Stimulated activated naive B cell treated with anti-CD40 and anti-IgM and Interleukin-4, amounts not matched to agents 10 μg/mL and 1 μg/mL and 100 μg/mL, for 72 hours (primary cell): ENCODE data around the gene VTI1B.
A peak's percentile ranks its signal among the peaks of the same experiment; 100 is the strongest.

Experiments
- ATAC-seq, 2 donors: fragments of 150-1000 bp; cut with Tn5 transposase; replicated peaks; 2 replicates each; pipeline ENCODE4 v1.10.0; 2021; ENCODE audit warnings: moderate library complexity in 1 of 2
- DNase-seq: peaks from one replicate; pipeline ENCODE4 v3.0.0; 2021
- H3K27ac Mint-ChIP-seq: one replicate; pipeline ENCODE4 v1.8.0; 2022; ENCODE audit warnings: mild to moderate bottlenecking, mixed read lengths
- H3K27me3 Mint-ChIP-seq, 2 donors: one replicate each; pipeline ENCODE4 v1.8.0; 2022; ENCODE audit warnings: mixed read lengths in 2 of 2
- H3K36me3 Mint-ChIP-seq, 2 donors: one replicate each; pipeline ENCODE4 v1.8.0; 2022; ENCODE audit warnings: mixed read lengths in 2 of 2, mild to moderate bottlenecking in 1 of 2
- H3K4me1 Mint-ChIP-seq, 2 donors: one replicate each; pipeline ENCODE4 v1.8.0; 2022; ENCODE audit warnings: mixed read lengths in 2 of 2, mild to moderate bottlenecking in 1 of 2
- H3K4me3 Mint-ChIP-seq, 2 donors: one replicate each; pipeline ENCODE4 v1.8.0; 2022; ENCODE audit warnings: mild to moderate bottlenecking in 2 of 2, mixed read lengths in 2 of 2, moderate library complexity in 1 of 2
- H3K9me3 Mint-ChIP-seq, 2 donors: one replicate each; pipeline ENCODE4 v1.8.0; 2022; ENCODE audit warnings: mixed read lengths in 2 of 2, mild to moderate bottlenecking in 1 of 2

Gene VTI1B

GRCh38 chr14:67663633-67664032 is 10.8 kb downstream of the VTI1B start:
- H3K27ac Mint-ChIP-seq = no peak overlapping the region
- no peak for ATAC-seq

DNA sequence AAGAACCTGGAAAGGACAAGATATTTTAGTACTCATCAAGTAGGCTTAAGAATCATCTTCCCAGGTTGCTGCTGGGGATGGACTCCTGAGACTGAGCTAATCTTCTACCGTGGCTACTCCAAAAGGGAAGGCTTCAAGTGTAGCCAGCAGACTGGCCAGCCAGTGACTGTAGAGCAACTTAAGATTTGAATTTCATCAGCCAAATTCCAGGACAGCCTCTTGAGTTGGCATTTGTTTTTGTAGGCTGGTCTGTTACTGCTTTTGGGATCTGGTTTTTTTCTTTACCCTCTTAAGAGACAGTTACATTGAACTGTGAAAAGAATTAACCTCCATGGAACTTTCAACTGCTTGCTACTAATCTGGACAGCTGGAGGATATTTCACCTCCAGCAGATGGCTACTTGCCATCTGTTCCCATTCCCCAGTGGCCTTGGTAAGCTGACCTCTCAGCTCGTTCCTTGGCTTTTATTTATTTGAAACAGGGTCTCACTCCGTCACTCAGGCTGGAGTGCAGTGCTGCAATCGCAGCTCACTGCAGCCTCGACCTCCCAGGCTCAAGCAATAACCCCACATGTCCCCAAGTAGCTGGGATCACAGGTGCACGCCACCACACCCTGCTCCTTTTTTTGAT is 20.7 kb downstream of the VTI1B start:
- no peak for DNase-seq
- H3K36me3 Mint-ChIP-seq = peaks cover 14 to 37% of the 10 kb centered on the region in 2 donors
- H3K4me1 Mint-ChIP-seq = no peaks in the 10 kb centered on the region
- H3K27me3 Mint-ChIP-seq = no peaks in the 10 kb centered on the region
- no peak overlapping the region for H3K27ac Mint-ChIP-seq
- H3K9me3 Mint-ChIP-seq = no peaks in the 10 kb centered on the region
- H3K4me3 Mint-ChIP-seq = no peak overlapping the region
- ATAC-seq = no peak

More at GRCh38 chr14:67663633-67664032, 10.8 kb downstream of the VTI1B start:
- Mint-ChIP-seq H3K4me3 (no peak overlapping the region), H3K36me3 (peaks cover 7 to 13% of the 10 kb centered on the region in 2 donors), H3K9me3 (no peaks in the 10 kb centered on the region), H3K27me3 (no peaks in the 10 kb centered on the region), H3K4me1 (peaks cover 19 to 28% of the 10 kb centered on the region in 2 donors)
- no peak for DNase-seq

DNA sequence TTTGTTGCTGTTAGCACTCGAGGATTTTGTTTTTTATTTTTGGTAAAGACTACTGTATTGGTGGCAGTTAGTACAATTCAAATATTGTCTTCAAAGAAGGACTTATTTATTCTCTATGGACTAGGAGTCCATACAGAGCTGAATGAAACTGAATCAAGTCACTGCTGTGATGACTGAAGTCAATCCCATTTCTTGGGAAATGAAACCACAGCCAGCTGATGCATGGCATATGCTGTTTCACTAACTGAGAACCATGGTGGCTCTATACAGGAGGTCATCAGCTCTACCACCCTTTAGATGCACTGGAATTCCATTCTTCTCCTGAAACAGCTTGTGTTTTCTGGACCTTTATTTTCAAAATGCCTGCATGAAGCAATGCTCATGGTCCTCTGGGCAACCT is 22.2 kb downstream of the VTI1B start:
- H3K4me1 Mint-ChIP-seq = no peaks in the 10 kb centered on the region
- H3K27ac Mint-ChIP-seq = no peak overlapping the region
- ATAC-seq = peak in 1 of 2 donors; percentile 45
- H3K27me3 Mint-ChIP-seq = no peaks in the 10 kb centered on the region
- DNase-seq = no peak
- peaks cover 9 to 31% of the 10 kb centered on the region in 2 donors for H3K36me3 Mint-ChIP-seq
- no peaks in the 10 kb centered on the region for H3K9me3 Mint-ChIP-seq
- no peak overlapping the region for H3K4me3 Mint-ChIP-seq

- H3K36me3 Mint-ChIP-seq = peaks cover 7 to 39% of the 10 kb centered on the region in 2 donors
- DNase-seq (no peak), ATAC-seq (no peak)
- no peaks in the 10 kb centered on the region for H3K9me3 Mint-ChIP-seq
- H3K27ac Mint-ChIP-seq = peak overlapping the region; percentile 25
- H3K27me3 Mint-ChIP-seq = no peaks in the 10 kb centered on the region
- no peaks in the 10 kb centered on the region for H3K4me1 Mint-ChIP-seq
- no peak overlapping the region for H3K4me3 Mint-ChIP-seq
Observed at GRCh38 chr14:67650694-67651093, 23.7 kb downstream of the VTI1B start.

DNA sequence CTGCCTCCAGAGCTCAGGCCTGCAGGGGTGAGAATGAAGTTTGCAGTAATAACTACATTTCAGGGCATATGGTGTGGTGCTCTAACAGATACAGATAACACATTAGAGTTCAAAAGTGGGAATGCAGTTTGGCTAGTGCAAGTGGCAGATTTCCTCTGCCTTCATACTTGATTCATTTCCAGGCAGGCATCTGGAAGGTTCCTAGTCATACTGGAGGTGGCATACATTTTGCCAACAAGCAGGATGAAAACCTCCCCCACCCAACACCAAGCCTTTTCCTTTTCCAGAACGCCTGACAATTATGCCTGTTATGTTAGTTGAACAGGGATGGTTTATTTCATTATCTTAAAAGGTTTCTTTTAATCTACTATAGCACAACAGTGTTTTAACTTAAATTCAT is 24.3 kb downstream of the VTI1B start:
- no peak for DNase-seq
- Mint-ChIP-seq H3K9me3 (no peaks in the 10 kb centered on the region), H3K27me3 (no peaks in the 10 kb centered on the region), H3K27ac (no peak overlapping the region), H3K36me3 (peaks cover 9 to 42% of the 10 kb centered on the region in 2 donors), H3K4me1 (no peaks in the 10 kb centered on the region), H3K4me3 (no peak overlapping the region)
- ATAC-seq = no peak

- no peaks in the 10 kb centered on the region for H3K9me3 Mint-ChIP-seq
- no peak overlapping the region for H3K4me3 Mint-ChIP-seq
- H3K27ac Mint-ChIP-seq = no peak overlapping the region
- peaks cover 18 to 46% of the 10 kb centered on the region in 2 donors for H3K36me3 Mint-ChIP-seq
- H3K4me1 Mint-ChIP-seq = no peaks in the 10 kb centered on the region
- ATAC-seq = no peak
- no peak for DNase-seq
- no peaks in the 10 kb centered on the region for H3K27me3 Mint-ChIP-seq
Observed at GRCh38 chr14:67646131-67646530, 28.3 kb downstream of the VTI1B start.

GRCh38 chr14:67645414-67645813 is 29.0 kb downstream of the VTI1B start:
- no peak overlapping the region for H3K27ac Mint-ChIP-seq
- no peaks in the 10 kb centered on the region for H3K4me1 Mint-ChIP-seq
- H3K27me3 Mint-ChIP-seq = no peaks in the 10 kb centered on the region
- no peak overlapping the region for H3K4me3 Mint-ChIP-seq
- H3K9me3 Mint-ChIP-seq = no peaks in the 10 kb centered on the region
- DNase-seq (no peak), ATAC-seq (no peak)
- H3K36me3 Mint-ChIP-seq = peaks cover 14 to 39% of the 10 kb centered on the region in 2 donors

- Mint-ChIP-seq H3K27ac (no peak overlapping the region), H3K36me3 (peaks cover 12 to 34% of the 10 kb centered on the region in 2 donors), H3K4me1 (no peaks in the 10 kb centered on the region), H3K4me3 (no peak overlapping the region), H3K27me3 (no peaks in the 10 kb centered on the region), H3K9me3 (no peaks in the 10 kb centered on the region)
- ATAC-seq = no peak
- no peak for DNase-seq
Observed at GRCh38 chr14:67644428-67644827, 30.0 kb downstream of the VTI1B start.

DNA sequence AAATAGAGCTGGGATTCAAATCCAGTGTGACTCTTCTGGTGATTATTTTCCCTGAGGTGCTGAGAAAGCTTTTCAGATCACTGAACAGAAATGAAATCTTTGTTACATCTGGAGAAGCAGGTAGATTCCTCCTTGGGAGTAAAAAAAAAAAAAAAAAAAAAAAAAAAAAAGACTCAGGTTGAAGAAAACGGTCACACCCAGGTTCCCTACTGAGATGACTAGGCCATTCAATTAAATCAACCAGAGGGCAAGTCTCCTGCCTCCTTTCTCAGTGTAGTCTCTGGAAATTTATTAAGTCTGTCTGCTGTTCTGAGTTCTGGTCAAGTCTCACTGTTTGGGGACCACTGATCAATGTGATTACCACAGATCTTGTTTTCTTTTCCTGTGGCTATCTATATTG is 30.7 kb downstream of the VTI1B start:
- DNase-seq (no peak), ATAC-seq (no peak)
- H3K27me3 Mint-ChIP-seq = no peaks in the 10 kb centered on the region
- H3K36me3 Mint-ChIP-seq = peaks cover 12 to 30% of the 10 kb centered on the region in 2 donors
- H3K9me3 Mint-ChIP-seq = no peaks in the 10 kb centered on the region
- no peak overlapping the region for H3K4me3 Mint-ChIP-seq
- no peaks in the 10 kb centered on the region for H3K4me1 Mint-ChIP-seq
- no peak overlapping the region for H3K27ac Mint-ChIP-seq

DNA sequence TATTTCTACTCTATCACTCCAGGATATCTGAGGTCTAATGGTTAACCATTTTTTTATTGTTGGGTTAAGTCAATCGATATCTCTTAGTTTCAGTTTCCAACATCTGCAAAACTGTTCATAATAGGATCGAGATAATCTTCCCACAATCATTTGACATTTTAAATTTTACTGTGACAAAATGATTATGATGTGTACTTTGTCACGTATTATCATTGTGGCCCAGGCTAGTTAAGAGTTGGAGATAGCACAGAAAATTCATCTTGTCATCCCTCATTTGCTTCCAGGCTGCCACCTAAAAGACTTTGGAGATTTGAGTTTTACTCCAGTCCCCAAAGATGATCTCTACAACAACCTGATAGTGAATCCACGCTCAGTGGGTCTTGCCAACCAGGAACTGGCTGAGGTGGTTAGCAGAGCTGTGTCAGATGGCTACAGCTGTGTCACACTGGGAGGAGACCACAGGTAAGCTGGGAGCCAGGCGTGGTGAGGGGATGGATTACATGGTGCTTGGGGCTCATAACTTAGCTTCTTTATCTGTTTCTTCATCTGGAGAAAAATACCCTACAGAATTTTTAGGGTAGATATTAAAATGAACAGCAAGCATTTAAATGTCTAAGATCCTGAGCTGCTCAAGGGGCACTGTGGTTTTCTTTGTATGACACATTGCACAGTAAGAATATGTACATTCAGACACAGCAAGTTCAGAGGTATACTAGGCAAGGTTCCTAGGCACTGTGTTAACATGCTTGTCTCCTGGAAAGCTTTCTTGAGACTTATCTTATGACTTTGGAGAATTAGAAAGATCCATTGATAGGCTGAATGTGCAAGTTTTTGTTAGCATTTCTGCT is 32.3 kb downstream of the VTI1B start:
- ATAC-seq = no peak
- H3K27ac Mint-ChIP-seq = peak overlapping the region; percentile 38
- DNase-seq = no peak

GRCh38 chr14:67641480-67641879 is 33.0 kb downstream of the VTI1B start:
- H3K27ac Mint-ChIP-seq = no peak overlapping the region
- no peak for ATAC-seq
- no peak for DNase-seq
- H3K27me3 Mint-ChIP-seq = no peaks in the 10 kb centered on the region
- no peaks in the 10 kb centered on the region for H3K9me3 Mint-ChIP-seq
- no peak overlapping the region for H3K4me3 Mint-ChIP-seq
- peaks cover 12 to 22% of the 10 kb centered on the region in 2 donors for H3K36me3 Mint-ChIP-seq
- H3K4me1 Mint-ChIP-seq = no peaks in the 10 kb centered on the region

More for the DNA sequence above, 32.3 kb downstream of the VTI1B start:
- no peaks in the 10 kb centered on the region for H3K9me3 Mint-ChIP-seq
- H3K4me3 Mint-ChIP-seq = no peak overlapping the region
- H3K27me3 Mint-ChIP-seq = no peaks in the 10 kb centered on the region
- H3K4me1 Mint-ChIP-seq = no peaks in the 10 kb centered on the region
- peaks cover 12 to 29% of the 10 kb centered on the region in 2 donors for H3K36me3 Mint-ChIP-seq

DNA sequence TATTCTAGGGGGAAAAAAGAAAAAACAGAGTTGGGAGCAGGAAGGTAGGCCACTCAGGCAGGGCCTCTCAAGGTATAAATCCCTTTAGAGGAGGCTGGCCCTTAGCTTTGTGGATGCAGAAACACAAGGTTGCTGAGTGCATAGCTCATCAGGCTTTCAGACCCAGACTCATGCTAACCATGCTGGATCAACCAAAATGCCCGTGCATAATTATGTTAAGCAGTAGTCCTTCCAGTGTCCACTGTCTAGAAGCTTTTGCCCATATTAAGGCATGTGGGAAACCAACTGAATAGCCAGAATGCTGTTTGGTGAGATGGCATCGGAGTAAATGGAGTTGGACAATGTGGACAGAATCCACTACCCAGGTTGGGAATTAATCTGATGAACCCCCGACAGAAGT is 35.8 kb downstream of the VTI1B start:
- no peak for ATAC-seq
- H3K36me3 Mint-ChIP-seq = peaks cover 7 to 12% of the 10 kb centered on the region in 2 donors
- no peak overlapping the region for H3K4me3 Mint-ChIP-seq
- no peak for DNase-seq
- no peaks in the 10 kb centered on the region for H3K27me3 Mint-ChIP-seq
- no peak overlapping the region for H3K27ac Mint-ChIP-seq
- no peaks in the 10 kb centered on the region for H3K9me3 Mint-ChIP-seq
- H3K4me1 Mint-ChIP-seq = no peaks in the 10 kb centered on the region

DNA sequence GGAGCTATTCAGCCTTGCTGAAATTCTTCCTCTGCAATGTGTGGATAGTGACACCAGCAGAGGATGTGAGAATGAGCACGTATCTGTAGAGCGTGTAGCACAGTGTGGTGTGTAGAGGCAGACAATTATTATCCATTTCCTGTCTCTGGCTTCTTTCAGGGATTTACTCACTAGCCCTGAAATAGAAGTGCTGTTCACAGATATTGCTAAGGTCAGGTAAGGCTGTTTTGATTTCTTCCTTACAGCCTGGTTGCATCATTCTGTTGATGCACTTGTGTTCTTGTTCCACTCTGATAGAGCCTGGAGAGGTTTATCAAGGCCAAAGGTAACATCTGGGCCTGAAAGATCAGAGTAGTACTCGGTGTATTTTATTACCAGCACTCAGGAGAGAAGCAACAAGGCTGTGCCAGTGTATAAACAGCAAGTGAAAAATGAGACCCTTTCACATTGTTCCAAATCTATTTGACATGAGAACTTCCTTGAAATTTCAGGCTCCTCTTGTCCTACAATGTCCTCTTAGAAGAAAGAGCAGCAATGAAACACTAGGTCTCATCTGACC is 38.0 kb downstream of the VTI1B start:
- H3K4me3 Mint-ChIP-seq = no peak overlapping the region
- ATAC-seq = no peak
- H3K27me3 Mint-ChIP-seq = no peaks in the 10 kb centered on the region
- no peak overlapping the region for H3K27ac Mint-ChIP-seq
- H3K4me1 Mint-ChIP-seq = no peaks in the 10 kb centered on the region
- H3K9me3 Mint-ChIP-seq = no peaks in the 10 kb centered on the region
- H3K36me3 Mint-ChIP-seq = peaks cover 5 to 9% of the 10 kb centered on the region in 2 donors
- DNase-seq = no peak

DNA sequence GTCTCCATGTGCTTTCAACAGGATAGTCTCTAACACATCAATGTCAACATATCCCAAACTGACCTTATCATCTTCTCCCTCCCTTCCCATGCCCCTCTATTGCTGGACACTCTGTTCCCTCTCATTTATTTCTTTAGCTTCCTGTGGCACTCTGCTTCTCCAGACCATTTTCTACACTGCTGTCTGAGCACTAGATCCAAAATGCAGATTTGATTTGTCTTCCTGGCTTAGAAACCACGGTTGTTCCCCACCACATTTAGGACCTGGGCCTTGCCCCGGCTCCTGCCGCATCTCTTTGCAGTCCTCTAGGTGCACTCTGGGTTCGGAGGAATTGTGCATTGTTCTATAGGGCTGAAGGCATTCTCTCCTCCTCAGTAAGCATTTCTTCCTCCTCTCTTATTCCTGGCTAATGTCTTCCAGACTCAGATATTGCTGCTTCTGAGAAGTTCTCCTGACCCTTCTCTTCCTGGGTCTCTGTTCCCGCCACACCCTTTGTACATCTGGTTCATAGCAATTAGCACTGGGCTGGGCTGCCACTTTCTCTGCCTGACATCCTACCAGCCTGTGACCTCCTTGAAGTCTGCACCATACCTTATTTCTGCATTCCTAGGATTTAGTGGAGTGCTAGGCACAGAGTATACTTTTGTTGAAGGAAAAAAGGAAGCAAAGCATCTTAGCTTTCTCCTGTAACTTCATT is 40.8 kb downstream of the VTI1B start:
- Mint-ChIP-seq H3K9me3 (no peaks in the 10 kb centered on the region), H3K27me3 (no peaks in the 10 kb centered on the region), H3K4me3 (no peak overlapping the region), H3K36me3 (peaks cover 7 to 9% of the 10 kb centered on the region in 2 donors), H3K4me1 (no peaks in the 10 kb centered on the region), H3K27ac (no peak overlapping the region)
- ATAC-seq (no peak), DNase-seq (no peak)
